Central memory CD8-positive, alpha-beta T cell (primary cell): ENCODE results near the gene CHST6.
"Not testable (repeated sequence)": the region's sequence is repeated elsewhere in the genome, so short reads cannot be mapped to it uniquely, and the experiment has no call there.

ENCODE experiments used
- ATAC-seq: fragments of 150-1000 bp; cut with Tn5 transposase; replicated peaks from 2 replicates; pipeline ENCODE4 v1.10.0; 2022; ENCODE audit warnings: mild to moderate bottlenecking, moderate FRiP score, moderate number of reproducible peaks; ENCODE audit not compliant: poor library complexity, severe bottlenecking; ENCODE audit errors: extremely low read depth
- DNase-seq, 2 donors: peaks; one replicate each; pipeline ENCODE4 v3.0.0; 2021; ENCODE audit warnings: low spot score in 2 of 2
- H3K27ac Mint-ChIP-seq: one replicate; pipeline ENCODE4 v1.8.0; 2022; ENCODE audit warnings: low read depth, mild to moderate bottlenecking, moderate library complexity, mixed read lengths
- H3K27me3 Mint-ChIP-seq: one replicate; pipeline ENCODE4 v1.8.0; 2022; ENCODE audit warnings: mixed read lengths
- H3K36me3 Mint-ChIP-seq: one replicate; pipeline ENCODE4 v1.8.0; 2022; ENCODE audit warnings: mild to moderate bottlenecking, moderate library complexity, mixed read lengths; ENCODE audit not compliant: insufficient read depth
- H3K4me1 Mint-ChIP-seq: one replicate; pipeline ENCODE4 v1.8.0; 2022; ENCODE audit warnings: mixed read lengths
- H3K4me3 Mint-ChIP-seq: one replicate; pipeline ENCODE4 v1.8.0; 2022; ENCODE audit warnings: mild to moderate bottlenecking, moderate library complexity, mixed read lengths
- H3K9me3 Mint-ChIP-seq: one replicate; pipeline ENCODE4 v1.8.0; 2022; ENCODE audit warnings: mixed read lengths

Gene CHST6

DNA sequence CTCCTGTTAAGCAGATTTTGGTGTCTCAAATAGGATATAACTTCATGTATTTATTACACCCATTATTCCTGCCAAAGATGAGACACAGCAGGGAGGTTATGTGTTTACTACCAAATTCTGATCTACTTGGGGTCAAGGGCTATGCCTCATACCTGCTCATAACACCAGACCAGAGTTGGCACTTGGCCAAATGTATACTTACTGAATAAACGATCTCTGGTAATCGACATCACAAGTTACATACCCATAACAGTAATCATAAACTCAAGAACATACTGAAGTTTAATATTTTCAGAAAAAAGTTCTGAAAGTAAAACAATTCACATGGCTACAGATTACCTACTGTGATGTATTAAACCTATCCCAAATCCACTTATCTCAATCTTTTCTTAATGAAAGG lies 33.7 kb downstream of the CHST6 start:
- H3K9me3 Mint-ChIP-seq = no peaks in the 10 kb centered on the region
- no peaks in the 10 kb centered on the region for H3K27me3 Mint-ChIP-seq
- peaks cover 19% of the 10 kb centered on the region for H3K36me3 Mint-ChIP-seq
- ATAC-seq (no peak), DNase-seq (no peak)
- no peak overlapping the region for H3K4me3 Mint-ChIP-seq
- H3K27ac Mint-ChIP-seq = no peak overlapping the region
- peaks cover 70% of the 10 kb centered on the region for H3K4me1 Mint-ChIP-seq

DNA sequence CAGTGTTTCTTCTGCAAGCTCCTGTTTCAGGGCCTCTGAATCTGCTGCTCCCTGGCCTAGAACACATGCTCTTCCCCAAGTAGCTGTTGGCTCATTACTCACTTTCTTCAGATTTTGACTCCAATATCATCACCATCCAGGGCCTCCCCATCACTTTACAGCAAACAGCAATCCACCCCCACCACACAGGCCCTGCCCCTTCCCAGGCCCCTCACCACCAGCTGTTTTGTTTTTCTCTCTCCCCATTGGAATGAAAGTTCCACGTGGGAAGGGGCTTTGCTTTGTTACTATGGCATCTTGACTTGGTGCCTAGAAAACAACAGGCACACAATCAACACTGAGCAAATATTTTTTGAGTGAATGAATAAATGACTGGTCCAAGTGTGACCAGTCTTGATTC lies 34.8 kb downstream of the CHST6 start:
- H3K4me3 Mint-ChIP-seq = peak overlapping the region; percentile 3

DNA sequence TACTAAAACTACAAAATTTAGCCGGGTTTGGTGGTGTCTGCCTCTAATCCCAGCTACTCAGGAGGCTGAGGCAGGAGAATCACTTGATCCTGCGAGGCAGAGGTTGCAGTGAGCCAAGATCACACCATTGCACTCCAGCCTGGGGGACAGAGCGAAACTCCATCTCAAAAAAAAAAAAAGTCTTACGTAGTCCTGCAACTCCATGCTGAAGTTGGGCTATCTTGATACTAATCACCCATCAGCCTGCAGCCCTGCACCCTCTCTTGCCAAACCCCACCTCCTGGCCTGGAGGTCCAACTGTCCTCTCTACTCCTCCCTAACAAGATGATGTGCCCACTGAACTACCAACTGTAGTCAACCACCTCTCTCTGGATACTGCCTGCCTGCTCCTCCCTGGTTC lies 35.5 kb downstream of the CHST6 start:
- no peak overlapping the region for H3K4me3 Mint-ChIP-seq
- H3K9me3 Mint-ChIP-seq = no peaks in the 10 kb centered on the region
- DNase-seq = no peak
- H3K36me3 Mint-ChIP-seq = peaks cover 17% of the 10 kb centered on the region
- H3K27ac Mint-ChIP-seq = peak overlapping the region; percentile 3
- no peak for ATAC-seq
- H3K4me1 Mint-ChIP-seq = peaks cover 76% of the 10 kb centered on the region
- H3K27me3 Mint-ChIP-seq = no peaks in the 10 kb centered on the region

More for the DNA sequence above, 34.8 kb downstream of the CHST6 start:
- Mint-ChIP-seq H3K27me3 (no peaks in the 10 kb centered on the region), H3K36me3 (peaks cover 19% of the 10 kb centered on the region), H3K27ac (peak overlapping the region; percentile 3), H3K9me3 (no peaks in the 10 kb centered on the region), H3K4me1 (peaks cover 78% of the 10 kb centered on the region)
- no peak for DNase-seq
- no peak for ATAC-seq

DNA sequence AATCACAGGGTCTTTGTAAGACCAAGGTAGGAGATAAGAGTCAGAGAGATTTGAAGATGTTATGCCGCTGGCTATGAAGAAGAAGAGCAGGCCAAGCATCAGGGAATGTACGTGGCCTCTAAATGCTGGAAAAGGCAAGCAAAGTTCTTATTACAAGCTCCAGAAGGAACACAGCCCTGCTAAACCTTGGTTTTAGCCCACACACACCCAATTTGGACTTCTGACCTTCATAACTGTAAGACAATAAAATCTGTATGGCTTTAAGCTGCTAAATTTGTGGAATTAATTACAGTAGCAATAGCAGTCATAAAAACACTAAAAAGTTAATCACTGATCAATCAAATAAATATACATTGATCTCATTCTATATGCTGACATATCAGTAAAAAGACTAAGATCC lies 36.8 kb downstream of the CHST6 start:
- no peak overlapping the region for H3K4me3 Mint-ChIP-seq
- peaks cover 11% of the 10 kb centered on the region for H3K36me3 Mint-ChIP-seq
- no peaks in the 10 kb centered on the region for H3K27me3 Mint-ChIP-seq
- ATAC-seq (no peak), DNase-seq (no peak)
- H3K27ac Mint-ChIP-seq = peak overlapping the region; percentile 3
- H3K9me3 Mint-ChIP-seq = no peaks in the 10 kb centered on the region
- peaks cover 80% of the 10 kb centered on the region for H3K4me1 Mint-ChIP-seq

DNA sequence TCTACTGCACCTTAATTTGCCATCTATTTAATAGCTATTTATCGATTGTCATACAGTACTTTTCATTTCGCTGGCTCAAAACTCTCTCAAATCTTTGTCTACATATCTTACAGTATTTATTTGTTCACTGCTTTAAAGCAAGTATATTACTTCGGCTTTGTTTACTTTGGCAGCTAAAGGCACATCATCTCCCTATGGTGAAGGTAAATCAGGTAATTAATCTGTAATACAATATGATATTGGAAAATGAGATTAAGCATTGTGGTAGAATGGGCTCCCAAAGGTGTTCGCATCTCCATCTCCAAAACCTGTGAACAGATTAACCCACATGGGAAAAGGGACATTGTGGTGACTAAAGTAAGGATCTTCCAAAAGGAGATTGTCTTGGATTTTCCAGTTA lies 37.2 kb downstream of the CHST6 start:
- ATAC-seq (no peak), DNase-seq (no peak)
- Mint-ChIP-seq H3K9me3 (no peaks in the 10 kb centered on the region), H3K27me3 (no peaks in the 10 kb centered on the region), H3K27ac (no peak overlapping the region), H3K4me1 (peaks cover 81% of the 10 kb centered on the region), H3K4me3 (no peak overlapping the region), H3K36me3 (peaks cover 11% of the 10 kb centered on the region)

DNA sequence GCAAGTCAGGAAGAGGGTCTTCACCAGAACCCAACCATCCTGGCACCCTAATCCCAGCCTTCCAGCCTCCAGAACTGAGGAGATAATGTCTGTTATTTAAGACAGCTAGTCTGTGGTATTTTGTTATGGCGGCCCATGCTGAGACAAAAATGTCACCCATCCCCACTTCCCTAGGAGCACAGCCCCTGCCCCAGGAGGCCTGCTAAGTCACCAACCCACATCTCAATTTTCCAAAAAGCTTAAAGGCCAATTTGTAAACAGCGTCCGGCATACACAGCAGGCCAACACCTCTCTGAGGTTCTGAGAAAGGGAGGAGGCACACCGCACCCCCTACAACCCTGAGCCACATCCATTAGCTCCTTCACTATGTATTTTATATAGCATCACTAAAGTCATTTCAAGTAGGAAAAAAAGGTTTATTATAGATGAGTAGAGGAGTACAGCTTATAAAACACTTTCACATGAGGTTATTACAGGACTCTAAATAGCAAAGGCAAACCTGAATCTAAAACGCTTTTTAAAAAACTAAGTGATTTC lies 37.7 kb downstream of the CHST6 start:
- peaks cover 11% of the 10 kb centered on the region for H3K36me3 Mint-ChIP-seq
- peaks cover 81% of the 10 kb centered on the region for H3K4me1 Mint-ChIP-seq
- peak overlapping the region; percentile 41 for H3K27ac Mint-ChIP-seq
- no peaks in the 10 kb centered on the region for H3K27me3 Mint-ChIP-seq
- no peak for ATAC-seq
- no peak for DNase-seq
- H3K9me3 Mint-ChIP-seq = no peaks in the 10 kb centered on the region
- H3K4me3 Mint-ChIP-seq = no peak overlapping the region

DNA sequence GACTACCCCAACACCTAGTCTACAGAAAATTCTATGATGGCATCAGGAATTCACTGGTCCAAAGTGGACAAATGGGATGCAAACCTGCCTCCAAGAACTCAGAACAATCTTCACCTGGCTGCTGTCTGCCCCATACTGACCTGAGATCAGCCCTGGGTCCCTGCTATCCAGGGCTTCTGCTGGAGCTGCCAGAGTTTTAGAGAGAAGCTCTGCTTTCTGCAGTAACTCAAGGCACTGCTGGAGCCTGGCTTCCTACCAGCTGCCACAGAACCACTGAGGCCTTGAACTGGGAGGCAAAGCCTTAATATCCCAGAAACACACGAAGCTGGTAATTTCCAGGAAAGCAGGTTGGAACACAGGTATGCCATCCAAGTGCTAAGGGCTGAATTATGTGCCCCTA lies 38.3 kb downstream of the CHST6 start:
- DNase-seq (no peak), ATAC-seq (no peak)
- no peaks in the 10 kb centered on the region for H3K27me3 Mint-ChIP-seq
- peaks cover 80% of the 10 kb centered on the region for H3K4me1 Mint-ChIP-seq
- no peaks in the 10 kb centered on the region for H3K9me3 Mint-ChIP-seq
- peaks cover 13% of the 10 kb centered on the region for H3K36me3 Mint-ChIP-seq
- H3K27ac Mint-ChIP-seq = peak overlapping the region; percentile 45
- H3K4me3 Mint-ChIP-seq = no peak overlapping the region

DNA sequence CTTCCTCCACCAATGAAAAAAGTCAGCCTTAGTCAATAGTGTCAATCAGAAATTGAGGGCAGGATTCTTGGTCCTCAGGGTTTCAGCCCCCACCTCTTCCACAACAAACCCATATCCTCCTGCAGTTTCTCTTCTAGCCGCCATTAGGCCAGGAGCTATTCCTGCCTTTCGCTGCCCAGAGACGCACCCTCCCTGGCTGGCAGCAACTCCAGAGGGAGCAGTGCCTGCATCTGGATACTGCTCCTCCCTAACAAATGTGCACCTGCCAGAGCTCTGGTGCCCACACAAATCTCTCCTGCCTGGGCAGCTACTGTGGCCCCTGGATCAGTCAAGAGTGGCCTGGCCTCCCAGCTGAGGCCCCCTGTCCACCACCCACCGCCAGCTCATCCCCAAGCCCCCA lies 38.8 kb downstream of the CHST6 start:
- H3K4me3 Mint-ChIP-seq, ATAC-seq, DNase-seq, H3K27me3 Mint-ChIP-seq, H3K9me3 Mint-ChIP-seq: not testable (repeated sequence)
- H3K4me1 Mint-ChIP-seq = peaks cover 79% of the 10 kb centered on the region
- peak overlapping the region; percentile 45 for H3K27ac Mint-ChIP-seq
- peaks cover 15% of the 10 kb centered on the region for H3K36me3 Mint-ChIP-seq

DNA sequence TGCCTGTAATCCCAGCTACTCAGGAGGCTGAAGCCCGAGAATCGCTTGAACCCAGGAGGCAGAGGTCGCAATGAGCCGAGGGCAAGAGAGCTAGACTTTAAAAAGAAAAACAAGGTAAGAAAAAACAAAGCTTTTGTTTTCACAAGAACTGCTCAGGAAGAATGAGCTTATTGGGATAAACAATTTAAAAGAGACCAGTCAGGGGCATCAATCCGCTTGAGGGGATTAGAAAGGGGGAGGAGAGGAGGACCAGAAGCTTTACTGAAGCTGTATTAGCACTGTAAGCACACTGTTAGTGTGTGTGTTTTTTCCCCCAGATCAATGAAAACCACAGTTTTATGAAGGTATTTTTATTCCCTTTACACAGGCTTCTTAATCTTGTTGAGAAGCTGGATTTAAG lies 39.6 kb downstream of the CHST6 start:
- DNase-seq = no peak
- no peak for ATAC-seq
- Mint-ChIP-seq H3K4me1 (peaks cover 74% of the 10 kb centered on the region), H3K9me3 (no peaks in the 10 kb centered on the region), H3K27me3 (no peaks in the 10 kb centered on the region), H3K36me3 (peaks cover 21% of the 10 kb centered on the region), H3K27ac (no peak overlapping the region), H3K4me3 (no peak overlapping the region)

DNA sequence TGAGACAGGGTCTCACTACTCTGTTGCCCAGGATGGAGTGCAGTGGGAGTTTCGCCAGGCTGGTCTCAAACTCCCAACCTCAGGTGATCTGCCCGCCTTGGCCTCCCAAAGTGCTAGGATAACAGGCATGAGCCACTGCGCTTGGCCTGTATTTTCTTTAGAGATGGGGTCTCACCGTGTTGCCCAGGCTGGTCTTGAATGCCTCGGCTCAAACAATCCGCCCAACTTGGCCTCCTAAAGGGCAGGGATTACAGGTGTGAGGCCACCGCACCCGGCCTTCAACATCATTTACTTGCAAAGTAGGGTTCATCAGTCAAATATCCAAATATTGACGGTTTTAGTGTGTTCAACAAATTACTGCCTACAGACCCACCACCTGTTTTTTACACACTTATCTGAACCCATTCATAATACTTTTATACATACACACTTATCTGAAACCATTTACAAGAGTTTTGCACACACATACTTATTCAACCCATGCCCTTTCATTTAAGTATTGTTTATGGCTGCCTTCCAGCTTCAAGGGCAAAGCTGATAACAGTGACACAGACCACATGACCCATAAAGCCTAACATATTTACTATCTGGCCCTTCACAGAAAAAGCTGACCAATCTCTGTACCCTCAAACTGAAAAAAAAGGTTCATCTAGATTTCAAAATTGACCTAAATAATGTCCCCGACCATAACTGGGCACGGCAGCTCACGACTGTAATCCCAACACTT lies 42.6 kb downstream of the CHST6 start:
- H3K27me3 Mint-ChIP-seq = no peaks in the 10 kb centered on the region
- no peak for DNase-seq
- no peaks in the 10 kb centered on the region for H3K9me3 Mint-ChIP-seq
- H3K4me1 Mint-ChIP-seq = peaks cover 45% of the 10 kb centered on the region
- no peak for ATAC-seq
- H3K4me3 Mint-ChIP-seq = no peak overlapping the region
- no peak overlapping the region for H3K27ac Mint-ChIP-seq
- peaks cover 34% of the 10 kb centered on the region for H3K36me3 Mint-ChIP-seq

DNA sequence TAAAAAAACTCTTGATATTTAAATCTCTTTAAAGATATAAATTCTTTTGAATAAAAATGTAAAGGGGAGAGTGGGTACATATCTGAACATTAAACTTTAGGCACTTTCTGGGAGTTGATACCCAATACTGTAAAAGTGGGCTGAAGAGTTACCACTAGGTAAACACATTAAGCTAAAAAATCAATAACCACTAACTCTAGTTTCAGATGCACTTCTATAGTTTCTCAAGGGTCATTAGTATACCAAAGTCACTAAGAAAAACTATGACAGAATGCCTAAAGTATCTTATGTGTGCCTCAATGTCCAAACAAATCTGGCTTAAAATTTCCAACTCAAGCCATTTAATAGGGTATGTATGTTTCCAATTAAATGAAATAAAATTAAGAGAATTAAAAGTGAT lies 48.8 kb downstream of the CHST6 start:
- DNase-seq (no peak), ATAC-seq (no peak)
- Mint-ChIP-seq H3K4me1 (peaks cover 2% of the 10 kb centered on the region), H3K27me3 (no peaks in the 10 kb centered on the region), H3K27ac (no peak overlapping the region), H3K36me3 (peaks cover 30% of the 10 kb centered on the region), H3K4me3 (no peak overlapping the region), H3K9me3 (no peaks in the 10 kb centered on the region)

DNA sequence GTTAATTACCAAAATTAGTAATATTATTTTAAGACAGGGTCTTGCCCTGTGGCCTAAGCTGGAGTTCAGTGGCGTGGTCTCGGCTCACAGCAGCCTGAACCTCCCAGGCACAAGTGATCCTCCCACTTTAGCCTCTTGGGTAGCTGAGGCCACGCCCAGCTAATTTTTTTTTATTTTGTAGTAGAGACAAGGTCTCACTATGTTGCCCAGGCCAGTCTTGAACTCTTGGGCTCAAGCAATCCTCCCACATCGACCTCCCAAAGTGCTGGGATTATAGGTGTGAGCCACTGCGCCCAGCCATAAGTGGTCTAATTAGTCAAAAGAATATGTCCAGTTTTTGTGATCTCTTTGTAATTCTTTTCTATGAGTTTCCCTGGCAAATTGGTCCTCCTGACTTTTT lies 49.9 kb downstream of the CHST6 start:
- no peak for ATAC-seq
- no peak for DNase-seq
- Mint-ChIP-seq H3K4me3 (no peak overlapping the region), H3K27me3 (no peaks in the 10 kb centered on the region), H3K36me3 (peaks cover 24% of the 10 kb centered on the region), H3K9me3 (no peaks in the 10 kb centered on the region), H3K27ac (no peak overlapping the region), H3K4me1 (no peaks in the 10 kb centered on the region)

DNA sequence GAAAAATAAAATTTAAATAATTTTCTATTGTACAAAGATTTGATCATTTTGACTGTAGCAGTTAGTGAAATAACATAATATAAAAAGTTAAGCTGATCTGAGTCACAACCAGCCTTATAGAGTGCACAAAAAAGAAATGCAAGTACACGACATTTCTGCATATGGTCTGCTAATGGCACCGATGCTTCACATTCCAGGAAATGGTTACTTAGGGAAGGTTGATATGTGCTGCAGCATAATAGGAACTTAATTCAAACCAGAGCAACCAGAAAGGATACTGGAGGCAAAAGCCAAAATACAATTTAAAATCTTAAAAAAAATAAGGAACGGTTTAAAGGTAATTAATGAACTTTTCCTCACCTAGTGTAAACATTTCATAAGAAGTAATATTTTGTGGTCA lies 51.9 kb downstream of the CHST6 start:
- Mint-ChIP-seq H3K4me1 (no peaks in the 10 kb centered on the region), H3K27ac (no peak overlapping the region), H3K4me3 (no peak overlapping the region), H3K9me3 (no peaks in the 10 kb centered on the region), H3K36me3 (peaks cover 17% of the 10 kb centered on the region), H3K27me3 (no peaks in the 10 kb centered on the region)
- DNase-seq (no peak), ATAC-seq (no peak)
